Tibial artery (tissue), 4 donors: ENCODE results near the gene ATF7.
"Not testable (repeated sequence)": the region's sequence is repeated elsewhere in the genome, so short reads cannot be mapped to it uniquely, and the experiment has no call there.

Source experiments
- DNase-seq, 2 donors: peaks; one replicate each; pipeline ENCODE4 v3.0.0-alpha.2; 2019
- H3K27ac ChIP-seq, 2 donors: fragments of 200-600 bp; sonication (generic) in 1 of 2; 1 replicate in 1 of 2; 2 replicates in 1 of 2; pipeline ENCODE4 v1.5.1; 2018 to 2019; ENCODE audit warnings: mild to moderate bottlenecking in 1 of 2
- H3K27me3 ChIP-seq, 2 donors: fragments of 200-600 bp; sonication (generic) in 1 of 2; one replicate each; pipeline versions ENCODE4 v1.5.1 to v1.6.0; 2016 to 2019
- H3K36me3 ChIP-seq, 3 donors: fragments of 200-600 bp; sonication (generic) in 2 of 3; one replicate each; pipeline ENCODE4 v1.5.1; 2016 to 2019; ENCODE audit warnings: mild to moderate bottlenecking in 2 of 3
- H3K4me1 ChIP-seq, 4 donors: fragments of 200-600 bp; sonication (generic) in 2 of 4; 1 replicate in 3 of 4; 2 replicates in 1 of 4; pipeline ENCODE4 v1.5.1; 2016 to 2019
- H3K4me3 ChIP-seq, 2 donors: fragments of 200-600 bp; sonication (generic) in 1 of 2; 1 replicate in 1 of 2; 2 replicates in 1 of 2; pipeline ENCODE4 v1.5.1; 2018 to 2019; ENCODE audit warnings: mild to moderate bottlenecking in 2 of 2
- H3K9me3 ChIP-seq, 3 donors: fragments of 200-600 bp; sonication (generic) in 1 of 3; one replicate each; pipeline ENCODE4 v1.5.1; 2016 to 2019
- CTCF ChIP-seq, 2 experiments: fragments of 200-600 bp in 1 of 2; fragments of 450-650 bp in 1 of 2; IDR thresholded peaks; one replicate each; pipeline ENCODE4 v1.5.1; 2017 to 2019; ENCODE audit warnings: antibody characterized with exemption in 2 of 2, mild to moderate bottlenecking in 1 of 2, moderate library complexity in 1 of 2
- intact Hi-C: fragments of 100-400 bp; cut with DNase I; formaldehyde crosslinking; loops from one replicate; pipeline ENCODE4 v1.15.0; 2023; ENCODE audit warnings: low total_unique reads

Gene ATF7

GRCh38 chr12:53657041-53657440 lies 30.9 kb upstream of the ATF7 start:
- no peaks in the 10 kb centered on the region for H3K36me3 ChIP-seq
- no peaks in the 10 kb centered on the region for H3K9me3 ChIP-seq
- peaks cover 0 to 40% (median 36%) of the 10 kb centered on the region in 4 donors for H3K4me1 ChIP-seq
- no peak for DNase-seq
- no peaks in the 10 kb centered on the region for H3K27me3 ChIP-seq
- peak overlapping the region in 1 of 2 donors; percentile 83 for H3K27ac ChIP-seq
- no peak for TF ChIP-seq CTCF (IDR thresholded peaks at IDR 0.05)
- no peak overlapping the region for H3K4me3 ChIP-seq
- intact Hi-C loops: no loop called here

- Histone ChIP-seq H3K36me3 (no peaks in the 10 kb centered on the region), H3K27me3 (no peaks in the 10 kb centered on the region), H3K4me1 (peaks cover 0 to 34% (median 19%) of the 10 kb centered on the region in 4 donors), H3K4me3 (no peak overlapping the region), H3K27ac (no peak overlapping the region), H3K9me3 (no peaks in the 10 kb centered on the region)
- TF ChIP-seq CTCF (IDR thresholded peaks at IDR 0.05): no peak
- no peak for DNase-seq
- intact Hi-C loops: no loop called here
Measured at GRCh38 chr12:53653595-53653994, 27.4 kb upstream of the ATF7 start.

GRCh38 chr12:53652366-53652765 lies 26.2 kb upstream of the ATF7 start:
- intact Hi-C loops: no loop called here
- H3K4me1 ChIP-seq: peaks cover 0 to 25% (median 9%) of the 10 kb centered on the region in 4 donors
- no peaks in the 10 kb centered on the region for H3K36me3 ChIP-seq
- no peak for TF ChIP-seq CTCF (IDR thresholded peaks at IDR 0.05)
- H3K27me3 ChIP-seq: no peaks in the 10 kb centered on the region
- H3K9me3 ChIP-seq: no peaks in the 10 kb centered on the region
- DNase-seq: no peak
- no peak overlapping the region for H3K27ac ChIP-seq
- H3K4me3 ChIP-seq: no peak overlapping the region

GRCh38 chr12:53651737-53652136 lies 25.6 kb upstream of the ATF7 start:
- intact Hi-C loops: no loop called here

GRCh38 chr12:53646300-53646699 lies 20.1 kb upstream of the ATF7 start:
- H3K9me3 ChIP-seq, H3K36me3 ChIP-seq, DNase-seq, intact Hi-C loops, H3K4me3 ChIP-seq, H3K27me3 ChIP-seq, H3K27ac ChIP-seq: not testable (repeated sequence)
- peaks cover 0 to 27% (median 5%) of the 10 kb centered on the region in 4 donors for H3K4me1 ChIP-seq

More at GRCh38 chr12:53651737-53652136, 25.6 kb upstream of the ATF7 start:
- TF ChIP-seq CTCF (IDR thresholded peaks at IDR 0.05): no peak
- no peaks in the 10 kb centered on the region for H3K27me3 ChIP-seq
- no peak for DNase-seq
- H3K36me3 ChIP-seq: no peaks in the 10 kb centered on the region
- H3K9me3 ChIP-seq: no peaks in the 10 kb centered on the region
- H3K4me3 ChIP-seq: no peak overlapping the region
- H3K4me1 ChIP-seq: peaks cover 0 to 25% (median 9%) of the 10 kb centered on the region in 4 donors
- peak overlapping the region in 1 of 2 donors; percentile 33 for H3K27ac ChIP-seq

- Histone ChIP-seq H3K36me3 (no peaks in the 10 kb centered on the region), H3K4me3 (no peak overlapping the region), H3K27me3 (no peaks in the 10 kb centered on the region), H3K9me3 (no peaks in the 10 kb centered on the region), H3K27ac (no peak overlapping the region), H3K4me1 (peaks cover 0 to 25% (median 4%) of the 10 kb centered on the region in 4 donors)
- TF ChIP-seq CTCF (IDR thresholded peaks at IDR 0.05): no peak
- DNase-seq: no peak
- intact Hi-C loops: no loop called here
Measured at GRCh38 chr12:53645165-53645564, 19.0 kb upstream of the ATF7 start.
